Nephron progenitor cell (in vitro differentiated cells): ENCODE measurements around the gene IGSF6.

ENCODE experiments used
- DNase-seq: peaks from one replicate; pipeline ENCODE4 v3.0.0; 2021
- H3K27ac Mint-ChIP-seq: 2 replicates; pipeline ENCODE4 v1.8.0; 2021; ENCODE audit warnings: mild to moderate bottlenecking, moderate library complexity, mixed read lengths
- H3K27me3 Mint-ChIP-seq: 2 replicates; pipeline ENCODE4 v1.8.0; 2021; ENCODE audit warnings: mild to moderate bottlenecking, low read depth, mixed read lengths; ENCODE audit not compliant: poor library complexity
- H3K36me3 Mint-ChIP-seq: 2 replicates; pipeline ENCODE4 v1.8.0; 2021; ENCODE audit warnings: low read depth, mixed read lengths
- H3K4me1 Mint-ChIP-seq: 2 replicates; pipeline ENCODE4 v1.8.0; 2021; ENCODE audit warnings: mixed read lengths
- H3K4me3 Mint-ChIP-seq: 2 replicates; pipeline ENCODE4 v1.8.0; 2021; ENCODE audit warnings: mild to moderate bottlenecking, moderate library complexity, mixed read lengths
- H3K9me3 Mint-ChIP-seq: 2 replicates; pipeline ENCODE4 v1.8.0; 2021; ENCODE audit warnings: mild to moderate bottlenecking, moderate library complexity, mixed read lengths
- TF ChIP-seq, protein P1 (sequence below): fragments of 200-600 bp; sonication (generic); IDR thresholded peaks from 2 replicates; pipeline ENCODE4 v1.5.0; 2021; ENCODE audit warnings: antibody characterized with exemption

IGSF6 gene

DNA sequence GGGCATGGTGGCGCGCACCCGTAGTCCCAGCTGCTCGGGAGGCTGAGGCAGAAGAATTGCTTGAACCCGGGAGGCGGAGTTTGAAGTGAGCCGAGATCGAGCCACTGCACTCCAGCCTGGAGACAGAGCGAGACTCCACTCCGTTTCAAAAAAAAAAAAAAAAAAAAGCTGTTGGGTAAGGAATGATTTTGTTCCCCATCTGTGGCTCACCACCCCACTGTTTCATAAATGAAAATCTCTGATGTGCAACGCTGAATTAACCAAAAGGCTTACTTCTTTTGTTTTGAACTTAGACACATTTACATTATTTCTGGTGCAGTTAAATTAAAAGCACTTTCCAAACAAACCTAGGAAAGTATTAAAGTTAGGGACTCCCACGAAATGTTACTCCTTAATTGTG is 54.2 kb downstream of the IGSF6 start:
- H3K9me3 Mint-ChIP-seq, result no peaks in the 10 kb centered on the region
- peaks cover 13% of the 10 kb centered on the region for H3K27me3 Mint-ChIP-seq
- DNase-seq, result no peak
- H3K27ac Mint-ChIP-seq, result no peak overlapping the region
- no peaks in the 10 kb centered on the region for H3K36me3 Mint-ChIP-seq
- TF ChIP-seq, protein P1, sequence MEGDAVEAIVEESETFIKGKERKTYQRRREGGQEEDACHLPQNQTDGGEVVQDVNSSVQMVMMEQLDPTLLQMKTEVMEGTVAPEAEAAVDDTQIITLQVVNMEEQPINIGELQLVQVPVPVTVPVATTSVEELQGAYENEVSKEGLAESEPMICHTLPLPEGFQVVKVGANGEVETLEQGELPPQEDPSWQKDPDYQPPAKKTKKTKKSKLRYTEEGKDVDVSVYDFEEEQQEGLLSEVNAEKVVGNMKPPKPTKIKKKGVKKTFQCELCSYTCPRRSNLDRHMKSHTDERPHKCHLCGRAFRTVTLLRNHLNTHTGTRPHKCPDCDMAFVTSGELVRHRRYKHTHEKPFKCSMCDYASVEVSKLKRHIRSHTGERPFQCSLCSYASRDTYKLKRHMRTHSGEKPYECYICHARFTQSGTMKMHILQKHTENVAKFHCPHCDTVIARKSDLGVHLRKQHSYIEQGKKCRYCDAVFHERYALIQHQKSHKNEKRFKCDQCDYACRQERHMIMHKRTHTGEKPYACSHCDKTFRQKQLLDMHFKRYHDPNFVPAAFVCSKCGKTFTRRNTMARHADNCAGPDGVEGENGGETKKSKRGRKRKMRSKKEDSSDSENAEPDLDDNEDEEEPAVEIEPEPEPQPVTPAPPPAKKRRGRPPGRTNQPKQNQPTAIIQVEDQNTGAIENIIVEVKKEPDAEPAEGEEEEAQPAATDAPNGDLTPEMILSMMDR, result no peak
- H3K4me1 Mint-ChIP-seq, result peaks cover 42% of the 10 kb centered on the region
- H3K4me3 Mint-ChIP-seq, result peak overlapping the region; percentile 91

DNA sequence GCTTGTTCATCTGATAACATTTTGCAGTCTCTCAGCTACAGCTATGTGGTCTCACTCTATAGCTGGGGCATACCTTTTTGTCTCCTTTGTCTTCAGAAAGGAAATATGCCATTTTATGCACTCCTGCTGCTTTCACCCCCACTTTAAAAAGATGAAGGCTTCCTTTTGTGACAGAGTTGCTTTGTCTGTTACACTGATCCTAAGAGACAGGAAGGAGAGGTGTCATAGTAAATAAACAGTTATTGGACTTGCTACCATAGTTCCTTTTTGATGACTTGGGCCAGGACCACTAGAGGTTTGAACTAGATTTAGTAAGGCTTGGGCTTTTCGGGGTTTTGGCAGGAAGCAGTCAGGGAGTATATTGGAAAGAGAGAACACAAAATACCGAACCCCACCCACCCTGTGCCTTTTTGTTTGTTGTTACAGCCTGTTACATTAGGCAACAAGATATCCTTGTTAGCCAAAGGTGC is 54.8 kb downstream of the IGSF6 start:
- peak overlapping the region; percentile 16 for H3K27ac Mint-ChIP-seq
- H3K4me3 Mint-ChIP-seq, result peak overlapping the region; percentile 71

DNA sequence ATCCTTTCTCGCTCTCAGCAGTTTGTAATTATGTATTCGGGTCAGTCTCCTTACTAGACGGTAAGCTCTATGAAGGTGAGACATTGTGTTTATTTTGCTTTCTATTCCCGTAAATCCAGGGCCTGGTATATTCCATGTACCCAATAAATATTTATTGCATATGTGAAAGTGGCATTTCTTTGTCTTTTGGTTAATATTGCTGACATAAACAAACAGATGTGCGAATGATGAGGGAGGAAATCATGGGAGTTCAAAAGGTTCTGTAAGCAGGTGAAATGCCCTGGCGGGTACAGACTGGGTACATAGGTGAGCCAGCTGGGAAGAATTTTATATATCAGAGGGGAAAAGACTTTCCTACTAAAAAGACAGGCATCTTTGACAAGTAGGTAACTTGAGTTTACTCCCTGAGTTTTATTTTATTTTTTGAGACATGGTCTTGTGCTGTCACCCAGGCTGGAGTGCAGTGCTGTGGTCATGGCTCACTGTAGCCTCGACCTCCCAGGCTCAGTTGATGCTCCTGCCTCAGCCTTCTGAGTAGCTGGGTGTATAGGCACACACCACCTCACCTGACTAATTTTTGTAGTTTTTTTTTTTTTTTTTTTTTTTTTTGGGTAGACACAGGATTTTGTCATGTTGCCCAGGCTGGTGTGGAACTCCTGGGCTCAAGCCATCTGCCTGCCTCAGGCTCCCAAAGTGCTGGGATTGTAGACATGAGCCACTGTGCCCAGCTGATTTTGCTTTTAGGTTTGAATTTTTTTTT is 58.7 kb downstream of the IGSF6 start:
- no peaks in the 10 kb centered on the region for H3K9me3 Mint-ChIP-seq
- H3K27me3 Mint-ChIP-seq, result peaks cover 26% of the 10 kb centered on the region

More for the DNA sequence above, 54.8 kb downstream of the IGSF6 start:
- peaks cover 17% of the 10 kb centered on the region for H3K27me3 Mint-ChIP-seq
- no peaks in the 10 kb centered on the region for H3K36me3 Mint-ChIP-seq
- peaks cover 41% of the 10 kb centered on the region for H3K4me1 Mint-ChIP-seq
- DNase-seq, result no peak
- TF ChIP-seq, protein P1, result no peak
- no peaks in the 10 kb centered on the region for H3K9me3 Mint-ChIP-seq

DNA sequence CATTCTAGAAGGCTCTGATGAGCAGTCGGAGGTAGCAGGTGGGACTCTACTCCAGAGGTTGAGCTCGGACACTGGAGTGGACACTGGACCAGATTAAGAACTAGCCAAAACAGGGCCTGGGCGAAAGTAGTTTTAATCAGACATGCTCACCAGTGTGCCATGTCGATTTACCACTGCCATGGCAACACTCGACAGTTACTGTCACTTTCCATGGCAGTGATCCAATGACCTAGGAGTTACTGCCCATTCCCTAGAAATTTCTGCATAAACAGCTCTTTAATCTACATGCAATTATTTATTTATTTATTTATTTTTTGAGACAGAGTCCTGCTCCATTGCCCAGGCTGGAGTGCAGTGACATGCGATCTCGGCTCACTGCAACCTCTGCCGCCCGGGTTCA is 60.2 kb downstream of the IGSF6 start:
- Mint-ChIP-seq H3K4me1 (peaks cover 4% of the 10 kb centered on the region), H3K27ac (no peak overlapping the region), H3K36me3 (no peaks in the 10 kb centered on the region), H3K9me3 (no peaks in the 10 kb centered on the region), H3K27me3 (peaks cover 24% of the 10 kb centered on the region), H3K4me3 (no peak overlapping the region)
- no peak for DNase-seq
- TF ChIP-seq, protein P1, result no peak

More for the DNA sequence above, 58.7 kb downstream of the IGSF6 start:
- Mint-ChIP-seq H3K27ac (no peak overlapping the region), H3K36me3 (no peaks in the 10 kb centered on the region), H3K4me3 (no peak overlapping the region), H3K4me1 (peaks cover 14% of the 10 kb centered on the region)
- no peak for DNase-seq
- TF ChIP-seq, protein P1, result no peak

DNA sequence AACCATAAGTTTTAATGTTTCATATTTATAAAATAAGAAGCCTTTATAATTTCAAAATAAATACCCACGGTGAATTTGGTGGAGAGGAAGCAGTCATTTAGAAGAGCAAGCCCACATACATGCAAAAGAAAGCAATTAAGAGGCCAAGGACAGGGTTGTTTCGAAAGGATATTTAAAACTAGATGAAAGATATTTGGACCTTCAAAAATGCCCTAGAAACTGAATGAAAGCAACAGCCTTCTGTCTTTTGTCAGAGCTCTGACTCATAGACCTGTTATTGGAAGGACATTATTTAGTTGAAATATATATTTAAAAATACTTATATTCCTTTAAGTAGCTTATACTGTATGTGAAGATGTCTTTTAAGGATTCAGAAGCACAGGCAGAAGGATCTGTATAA is 61.6 kb downstream of the IGSF6 start:
- H3K27me3 Mint-ChIP-seq, result peaks cover 19% of the 10 kb centered on the region
- no peaks in the 10 kb centered on the region for H3K36me3 Mint-ChIP-seq
- peaks cover 4% of the 10 kb centered on the region for H3K4me1 Mint-ChIP-seq
- no peak overlapping the region for H3K4me3 Mint-ChIP-seq
- H3K9me3 Mint-ChIP-seq, result no peaks in the 10 kb centered on the region
- no peak overlapping the region for H3K27ac Mint-ChIP-seq
- DNase-seq, result no peak
- TF ChIP-seq, protein P1, result no peak

DNA sequence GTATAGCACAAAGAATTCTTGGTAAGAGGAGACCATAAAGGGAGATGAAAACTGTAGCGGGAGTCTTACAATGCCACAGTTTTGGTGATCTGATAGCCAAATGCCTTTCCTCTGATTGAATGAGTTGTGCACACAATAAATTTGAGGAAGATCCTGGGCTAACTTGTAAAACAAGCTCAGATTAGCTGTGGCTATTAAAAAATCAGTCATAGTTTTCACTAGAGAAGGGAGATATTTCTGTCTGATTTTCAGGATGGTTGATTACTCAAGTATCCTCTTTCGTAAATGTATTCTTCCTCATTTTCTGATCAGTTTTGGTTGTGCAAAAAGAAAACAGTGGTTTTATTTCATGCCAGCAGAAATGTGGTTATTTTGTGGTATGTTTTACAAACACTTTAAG is 62.1 kb downstream of the IGSF6 start:
- TF ChIP-seq, protein P1, result no peak
- Mint-ChIP-seq H3K4me3 (no peak overlapping the region), H3K4me1 (peaks cover 4% of the 10 kb centered on the region), H3K27me3 (peaks cover 19% of the 10 kb centered on the region), H3K36me3 (no peaks in the 10 kb centered on the region), H3K9me3 (no peaks in the 10 kb centered on the region), H3K27ac (no peak overlapping the region)
- no peak for DNase-seq
